Transverse colon (tissue), 4 donors: ENCODE data around the gene CDCA8. TPM values are rescaled to one million over a fixed set of nuclear protein-coding genes. Genes with fewer than 3 reads are reported as not detected.

Experiments
- DNase-seq: peaks from one replicate; pipeline ENCODE4 v3.0.0-alpha.2; 2019
- H3K27ac ChIP-seq, 4 donors: fragments of 200-600 bp; sonication (generic); 2 replicates each; pipeline ENCODE4 v1.5.1; 2016 to 2018; ENCODE audit warnings: inconsistent platforms in 4 of 4
- H3K27me3 ChIP-seq: fragments of 200-600 bp; sonication (generic); 2 replicates; pipeline ENCODE4 v1.5.1; 2017; ENCODE audit warnings: inconsistent platforms
- H3K36me3 ChIP-seq, 4 donors: fragments of 200-600 bp; sonication (generic); 2 replicates each; pipeline ENCODE4 v1.5.1; 2017 to 2019; ENCODE audit warnings: inconsistent platforms in 4 of 4
- H3K4me1 ChIP-seq, 4 donors: fragments of 200-600 bp; sonication (generic); 2 replicates each; pipeline ENCODE4 v1.5.1; 2017 to 2020; ENCODE audit warnings: inconsistent platforms in 4 of 4
- H3K4me3 ChIP-seq, 4 donors: fragments of 200-600 bp; sonication (generic); 1 replicate in 1 of 4; 2 replicates in 3 of 4; pipeline versions ENCODE4 v1.5.1 to v1.6.1; 2017 to 2019; ENCODE audit warnings: inconsistent platforms in 4 of 4
- H3K9me3 ChIP-seq, 2 donors: fragments of 200-600 bp; sonication (generic); 2 replicates each; pipeline ENCODE4 v1.5.1; 2017 to 2019; ENCODE audit warnings: inconsistent platforms in 2 of 2
- EP300 ChIP-seq: sonication (generic); formaldehyde crosslinking; IDR thresholded peaks from one replicate; pipeline ENCODE4 v1.6.1; 2017; ENCODE audit warnings: antibody characterized with exemption, low read depth
- POLR2A ChIP-seq: fragments of 450-650 bp; IDR thresholded peaks from one replicate; pipeline ENCODE4 v1.6.1; 2016; ENCODE audit warnings: antibody characterized with exemption, mild to moderate bottlenecking, moderate library complexity
- POLR2AphosphoS5 ChIP-seq, 3 donors: sonication (generic); formaldehyde crosslinking; IDR thresholded peaks; one replicate each; pipeline ENCODE4 v1.6.1; 2016; ENCODE audit warnings: antibody characterized with exemption in 3 of 3
- WGBS, 2 donors: methylation state at CpG; one replicate each; pipeline ENCODE4 v1.1.5; 2018; ENCODE audit warnings: low coverage in 1 of 2; 5-methylcytosine and 5-hydroxymethylcytosine counted together
- in situ Hi-C, 4 donors: fragments of 200-750 bp; cut with MboI; loops; one replicate each; pipeline versions ENCODE4 v1.15.0 to v1.15.1; 2017; ENCODE audit warnings: low sequenced_read_pairs in 3 of 4, low pct_ligation_motif_present in 1 of 4, low pct_unique_long_range_greater_than_20kb in 1 of 4
- intact Hi-C: fragments of 100-400 bp; cut with DNase I; formaldehyde crosslinking; loops from one replicate; pipeline ENCODE4 v1.15.1; 2023; ENCODE audit warnings: low total_unique reads
- total RNA-seq, 4 donors: library from RNA; depleted of rRNA; stranded (reverse); fragments of >200 nt; gene quantifications; one replicate each; pipeline ENCODE4 v1.1.0, GENCODE V29; 2016
- TF ChIP-seq, protein P1 (sequence below), 5 experiments: fragments of 200-600 bp in 3 of 5; fragments of 450-650 bp in 2 of 5; sonication (generic) in 3 of 5; IDR thresholded peaks; 1 replicate in 2 of 5; 2 replicates in 3 of 5; pipeline ENCODE4 v1.5.1; 2016 to 2017; ENCODE audit warnings: antibody characterized with exemption in 5 of 5, inconsistent platforms in 3 of 5, mild to moderate bottlenecking in 2 of 5, moderate library complexity in 1 of 5

Gene CDCA8
- total RNA-seq, 4 donors from 2014 or later: 2.0 to 5.7 (median 2.1) TPM; not detected in 1

DNA sequence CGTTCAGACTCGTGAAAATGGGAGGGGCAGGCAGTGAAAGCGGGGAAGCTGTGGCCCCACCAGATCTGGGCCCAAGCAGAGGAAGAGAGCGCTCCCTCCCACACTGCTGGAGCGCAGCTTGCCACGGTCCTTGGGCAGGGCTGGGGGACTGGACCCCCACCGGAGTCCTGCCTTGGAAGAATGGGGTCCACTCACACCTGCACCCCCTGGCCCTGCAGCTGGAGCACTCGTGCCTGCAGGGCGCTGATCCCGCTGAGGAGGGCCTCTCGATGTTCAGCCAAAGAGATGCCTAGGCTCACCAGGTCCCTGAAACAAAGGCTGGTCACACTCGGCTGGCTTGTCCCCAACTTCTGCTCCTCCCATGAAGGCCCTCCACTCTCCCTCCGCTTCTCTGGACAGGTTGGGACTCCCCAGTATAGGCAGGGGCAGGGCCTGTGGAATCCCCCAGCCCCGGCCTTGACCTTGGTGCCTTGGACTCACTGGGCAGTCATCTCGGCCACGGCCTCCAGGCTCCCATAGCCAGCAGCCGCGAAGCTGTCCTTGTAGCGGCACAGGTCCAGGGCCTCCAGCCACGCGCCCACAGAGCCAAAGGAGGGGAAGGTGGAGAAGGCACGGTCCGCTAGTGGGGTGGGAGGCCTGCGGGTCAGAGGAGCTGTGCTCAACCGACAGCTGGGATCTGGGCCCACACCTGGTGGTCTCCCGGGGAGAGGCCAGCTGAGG lies 26.0 kb downstream of the CDCA8 start:
- DNase-seq: no peak
- in situ Hi-C loops: no loop called here
- WGBS, 2 donors: 82% methylated on average over 25 of the region's 26 CpGs; no CpG with 5 or more reads in 1 of the 2 donors
- H3K4me1 ChIP-seq: no peaks in the 10 kb centered on the region
- H3K9me3 ChIP-seq: no peaks in the 10 kb centered on the region
- H3K36me3 ChIP-seq: no peaks in the 10 kb centered on the region
- H3K27ac ChIP-seq: no peak overlapping the region
- no peaks in the 10 kb centered on the region for H3K27me3 ChIP-seq
- no peak for TF ChIP-seq POLR2AphosphoS5 (IDR thresholded peaks at IDR 0.05)
- intact Hi-C loops: no loop called here
- H3K4me3 ChIP-seq: no peak overlapping the region

DNA sequence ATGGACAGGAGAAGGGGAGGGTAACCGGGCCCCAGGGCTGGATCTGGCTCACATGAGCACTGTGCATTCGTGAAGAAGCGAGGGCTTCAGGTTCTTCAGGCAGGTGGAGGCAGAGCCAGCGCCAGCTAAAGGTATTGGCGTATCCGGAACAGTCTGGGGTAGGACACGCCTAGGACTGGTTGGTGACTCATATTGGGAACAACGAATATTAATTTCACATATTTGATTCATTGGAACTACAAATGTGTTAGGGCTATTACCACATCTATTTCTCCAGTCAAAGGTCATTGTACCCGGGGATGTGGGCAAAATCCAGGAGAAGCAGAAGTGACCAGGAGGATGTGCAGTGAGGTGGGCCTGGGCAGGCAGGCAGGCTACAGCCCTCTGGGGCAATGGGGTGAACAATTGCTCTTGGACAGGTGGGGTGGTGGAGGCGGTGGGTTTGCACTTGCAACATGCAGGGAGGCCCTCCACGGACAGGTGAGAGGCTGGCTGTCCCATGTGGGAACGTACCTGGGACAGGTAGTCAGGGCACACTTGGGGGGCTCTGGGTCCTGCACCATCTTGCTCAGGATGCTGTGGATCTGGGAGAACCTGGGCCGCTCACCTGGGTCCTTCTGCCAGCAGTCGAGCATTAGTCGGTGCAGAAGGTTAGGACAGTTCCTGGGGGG lies 26.7 kb downstream of the CDCA8 start:
- no peaks in the 10 kb centered on the region for H3K36me3 ChIP-seq
- no peaks in the 10 kb centered on the region for H3K9me3 ChIP-seq
- in situ Hi-C loops: no loop called here
- no peaks in the 10 kb centered on the region for H3K4me1 ChIP-seq
- intact Hi-C loops: no loop called here
- no peak overlapping the region for H3K4me3 ChIP-seq
- no peak overlapping the region for H3K27ac ChIP-seq
- 87 to 97% methylated on average over 7 to 15 of the region's 15 CpGs for WGBS, 2 donors
- DNase-seq: no peak
- TF ChIP-seq, protein P1, sequence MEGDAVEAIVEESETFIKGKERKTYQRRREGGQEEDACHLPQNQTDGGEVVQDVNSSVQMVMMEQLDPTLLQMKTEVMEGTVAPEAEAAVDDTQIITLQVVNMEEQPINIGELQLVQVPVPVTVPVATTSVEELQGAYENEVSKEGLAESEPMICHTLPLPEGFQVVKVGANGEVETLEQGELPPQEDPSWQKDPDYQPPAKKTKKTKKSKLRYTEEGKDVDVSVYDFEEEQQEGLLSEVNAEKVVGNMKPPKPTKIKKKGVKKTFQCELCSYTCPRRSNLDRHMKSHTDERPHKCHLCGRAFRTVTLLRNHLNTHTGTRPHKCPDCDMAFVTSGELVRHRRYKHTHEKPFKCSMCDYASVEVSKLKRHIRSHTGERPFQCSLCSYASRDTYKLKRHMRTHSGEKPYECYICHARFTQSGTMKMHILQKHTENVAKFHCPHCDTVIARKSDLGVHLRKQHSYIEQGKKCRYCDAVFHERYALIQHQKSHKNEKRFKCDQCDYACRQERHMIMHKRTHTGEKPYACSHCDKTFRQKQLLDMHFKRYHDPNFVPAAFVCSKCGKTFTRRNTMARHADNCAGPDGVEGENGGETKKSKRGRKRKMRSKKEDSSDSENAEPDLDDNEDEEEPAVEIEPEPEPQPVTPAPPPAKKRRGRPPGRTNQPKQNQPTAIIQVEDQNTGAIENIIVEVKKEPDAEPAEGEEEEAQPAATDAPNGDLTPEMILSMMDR (IDR thresholded peaks at IDR 0.05): no peak
- no peak for TF ChIP-seq EP300
- no peak for TF ChIP-seq POLR2A
- no peak for TF ChIP-seq POLR2AphosphoS5 (IDR thresholded peaks at IDR 0.05)
- H3K27me3 ChIP-seq: no peaks in the 10 kb centered on the region

DNA sequence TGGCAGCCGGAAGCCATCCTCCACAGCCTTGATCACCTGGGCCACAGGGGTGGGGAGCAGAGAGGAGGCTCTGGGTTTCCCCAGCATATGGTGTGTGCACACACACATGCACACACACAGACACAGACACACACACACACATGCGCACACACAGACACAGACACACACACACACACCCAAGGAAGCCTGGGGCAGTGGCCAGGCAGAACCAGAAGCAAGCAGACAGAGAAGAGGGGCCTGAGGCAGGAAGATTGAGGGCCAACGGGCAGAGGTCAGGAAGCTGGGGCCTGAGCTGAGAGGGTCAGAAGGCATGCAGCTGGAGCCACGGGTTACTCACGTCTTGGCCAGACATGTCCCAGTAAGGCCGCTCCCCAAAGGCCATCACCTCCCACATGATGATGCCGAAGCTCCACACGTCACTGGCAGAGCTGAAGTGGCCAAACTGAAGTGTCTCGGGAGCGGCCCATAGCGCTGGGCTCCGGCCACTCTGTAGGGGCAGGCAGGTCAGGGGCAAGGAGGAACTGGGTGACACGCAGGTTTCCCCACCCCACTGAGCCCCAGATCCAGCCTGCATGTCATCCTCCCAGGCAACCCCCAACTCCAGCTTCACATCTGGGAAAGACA lies 27.4 kb downstream of the CDCA8 start:
- DNase-seq: no peak
- Histone ChIP-seq H3K27me3 (no peaks in the 10 kb centered on the region), H3K36me3 (no peaks in the 10 kb centered on the region), H3K27ac (no peak overlapping the region), H3K4me1 (no peaks in the 10 kb centered on the region), H3K4me3 (no peak overlapping the region), H3K9me3 (no peaks in the 10 kb centered on the region)
- TF ChIP-seq POLR2A: no peak
- no peak for TF ChIP-seq EP300
- in situ Hi-C loops (no loop called here), intact Hi-C loops (no loop called here)
- 85% methylated on average over 13 of the region's 13 CpGs; no CpG with 5 or more reads in 1 of the 2 donors for WGBS, 2 donors

DNA sequence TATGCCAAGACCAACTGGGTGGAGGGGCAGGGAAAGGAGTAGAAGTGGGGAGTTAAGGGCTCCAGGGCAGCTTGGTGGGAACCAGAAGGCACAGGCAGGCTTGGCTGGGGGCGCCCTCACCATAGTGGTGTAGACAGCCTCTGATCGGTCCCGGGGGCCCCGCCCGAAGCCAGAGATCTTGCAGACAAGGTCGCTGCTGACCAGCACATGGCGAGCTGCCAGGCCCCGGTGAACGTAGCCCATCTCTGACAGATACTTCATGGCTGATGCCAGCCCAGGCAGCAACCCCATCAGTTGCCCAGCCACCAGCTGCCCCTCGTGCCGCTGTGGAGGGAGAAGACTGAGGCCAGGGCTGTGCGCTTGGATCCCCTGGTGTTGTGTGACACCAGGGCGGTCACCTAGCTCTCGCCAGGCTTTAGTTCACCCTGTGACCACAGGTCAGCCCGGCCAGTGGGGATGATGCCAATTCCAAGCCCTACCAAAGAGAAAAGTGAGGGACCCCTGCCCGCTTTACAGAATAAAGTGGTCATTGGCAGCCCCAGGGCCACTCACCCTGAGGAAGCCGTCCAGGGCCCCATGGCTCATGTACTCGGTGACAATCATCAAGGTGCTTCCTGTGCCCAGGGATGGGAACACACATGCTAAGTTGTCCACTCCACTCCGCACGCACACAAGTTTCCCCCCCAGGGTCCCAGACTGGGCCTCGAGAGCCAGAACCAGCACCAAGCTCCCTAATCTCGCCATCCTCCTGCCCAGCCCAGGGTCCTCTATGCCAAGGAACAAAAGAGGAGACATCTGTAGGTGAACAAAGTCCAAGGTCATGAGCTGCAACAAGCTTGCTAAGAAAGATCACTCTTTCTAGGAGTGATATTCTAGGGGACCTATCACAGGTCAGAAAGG lies 28.2 kb downstream of the CDCA8 start:
- Histone ChIP-seq H3K27me3 (no peaks in the 10 kb centered on the region), H3K27ac (no peak overlapping the region), H3K4me3 (no peak overlapping the region), H3K9me3 (no peaks in the 10 kb centered on the region), H3K4me1 (no peaks in the 10 kb centered on the region), H3K36me3 (no peaks in the 10 kb centered on the region)
- no peak for DNase-seq
- intact Hi-C loops: no loop called here
- in situ Hi-C loops: no loop called here
- 87% methylated on average over 22 of the region's 22 CpGs; no CpG with 5 or more reads in 1 of the 2 donors for WGBS, 2 donors
- TF ChIP-seq POLR2A (no peak), POLR2AphosphoS5 (IDR thresholded peaks at IDR 0.05) (no peak), EP300 (no peak)
- TF ChIP-seq, protein P1 (IDR thresholded peaks at IDR 0.05): no peak
